ENCODE data around the gene MIOS.

DNA sequence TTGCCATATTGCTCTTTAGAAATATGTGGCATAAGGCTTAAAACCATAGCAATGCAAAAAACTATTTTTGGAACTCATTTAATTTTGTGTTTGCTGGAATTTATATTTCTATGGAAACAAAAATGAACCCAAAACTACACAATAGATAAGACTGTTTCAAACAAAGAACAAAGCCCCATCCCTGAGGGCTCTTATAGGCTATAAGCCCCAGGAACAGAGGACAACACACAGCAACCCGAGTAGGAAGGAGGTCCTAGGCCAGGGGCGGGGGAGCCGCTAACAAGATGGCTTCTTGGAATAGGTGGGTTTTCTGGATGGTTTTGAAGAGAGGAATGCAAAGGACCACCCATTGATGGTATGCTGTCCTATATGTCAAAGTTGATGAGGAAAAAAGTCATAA is 39.6 kb upstream of the MIOS start:
- TF ChIP-seq, protein P1, sequence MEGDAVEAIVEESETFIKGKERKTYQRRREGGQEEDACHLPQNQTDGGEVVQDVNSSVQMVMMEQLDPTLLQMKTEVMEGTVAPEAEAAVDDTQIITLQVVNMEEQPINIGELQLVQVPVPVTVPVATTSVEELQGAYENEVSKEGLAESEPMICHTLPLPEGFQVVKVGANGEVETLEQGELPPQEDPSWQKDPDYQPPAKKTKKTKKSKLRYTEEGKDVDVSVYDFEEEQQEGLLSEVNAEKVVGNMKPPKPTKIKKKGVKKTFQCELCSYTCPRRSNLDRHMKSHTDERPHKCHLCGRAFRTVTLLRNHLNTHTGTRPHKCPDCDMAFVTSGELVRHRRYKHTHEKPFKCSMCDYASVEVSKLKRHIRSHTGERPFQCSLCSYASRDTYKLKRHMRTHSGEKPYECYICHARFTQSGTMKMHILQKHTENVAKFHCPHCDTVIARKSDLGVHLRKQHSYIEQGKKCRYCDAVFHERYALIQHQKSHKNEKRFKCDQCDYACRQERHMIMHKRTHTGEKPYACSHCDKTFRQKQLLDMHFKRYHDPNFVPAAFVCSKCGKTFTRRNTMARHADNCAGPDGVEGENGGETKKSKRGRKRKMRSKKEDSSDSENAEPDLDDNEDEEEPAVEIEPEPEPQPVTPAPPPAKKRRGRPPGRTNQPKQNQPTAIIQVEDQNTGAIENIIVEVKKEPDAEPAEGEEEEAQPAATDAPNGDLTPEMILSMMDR (IDR thresholded peaks at IDR 0.05; ENCODE audit: low read depth, low read length, poor library complexity, severe bottlenecking): no peak
- TF ChIP-seq EZH2phosphoT487 (IDR thresholded peaks at IDR 0.05; ENCODE audit: borderline replicate concordance, low read length): no peak

All from DOHH2 (cell line).